Measurements from ENCODE around the gene NACA. TPM values are rescaled to one million over a fixed set of nuclear protein-coding genes. Genes with fewer than 3 reads are reported as not detected.
"Not testable (repeated sequence)": the region's sequence is repeated elsewhere in the genome, so short reads cannot be mapped to it uniquely, and the experiment has no call there.

Gene NACA
- total RNA-seq, 1 experiment from 2014 or later: 835 TPM

DNA sequence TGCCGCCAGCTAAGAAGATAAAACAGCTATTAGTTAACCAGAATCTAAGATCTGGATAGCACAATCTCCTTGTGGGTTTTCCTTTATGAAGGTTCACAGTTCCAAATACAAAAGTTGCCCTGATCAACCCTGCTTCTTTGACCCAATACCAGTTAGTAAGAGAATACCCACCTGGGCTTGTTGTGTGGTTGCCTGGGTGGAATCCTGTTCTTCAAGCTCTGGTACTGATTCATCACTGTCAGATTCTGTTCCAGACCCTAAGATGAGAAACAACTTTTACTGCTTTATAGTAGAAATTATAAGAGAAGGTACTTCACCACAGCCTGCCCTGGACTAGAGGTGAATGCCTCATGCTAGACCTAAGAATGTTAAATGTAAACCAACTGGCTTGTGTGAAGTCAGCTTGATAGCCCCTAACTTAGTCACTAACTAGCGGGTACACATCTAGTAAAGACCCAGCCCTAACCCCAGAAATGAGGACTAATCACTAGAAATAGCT is 10.6 kb downstream of the NACA start:
- H3K9me3 Mint-ChIP-seq (ENCODE audit: low read depth, unreplicated experiment): no peaks in the 10 kb centered on the region
- no peak overlapping the region for H3K27ac Mint-ChIP-seq (ENCODE audit: unreplicated experiment)
- H3K27me3 Mint-ChIP-seq (ENCODE audit: unreplicated experiment): no peaks in the 10 kb centered on the region
- DNase-seq: no peak
- peaks cover 70% of the 10 kb centered on the region for H3K36me3 Mint-ChIP-seq (ENCODE audit: insufficient read depth, unreplicated experiment)
- no peak for TF ChIP-seq CTCF (IDR thresholded peaks at IDR 0.05; ENCODE audit: unreplicated experiment)
- H3K4me1 Mint-ChIP-seq (ENCODE audit: low read depth, unreplicated experiment): peaks cover 31% of the 10 kb centered on the region
- no TSS peak for BruUV-seq (replicated peaks)
- intact Hi-C loops (cut with micrococcal nuclease; ENCODE audit: unreplicated experiment): no loop called here
- CTCF ChIA-PET: no interaction called here
- no peak overlapping the region for H3K4me3 Mint-ChIP-seq (ENCODE audit: low read depth, unreplicated experiment)

DNA sequence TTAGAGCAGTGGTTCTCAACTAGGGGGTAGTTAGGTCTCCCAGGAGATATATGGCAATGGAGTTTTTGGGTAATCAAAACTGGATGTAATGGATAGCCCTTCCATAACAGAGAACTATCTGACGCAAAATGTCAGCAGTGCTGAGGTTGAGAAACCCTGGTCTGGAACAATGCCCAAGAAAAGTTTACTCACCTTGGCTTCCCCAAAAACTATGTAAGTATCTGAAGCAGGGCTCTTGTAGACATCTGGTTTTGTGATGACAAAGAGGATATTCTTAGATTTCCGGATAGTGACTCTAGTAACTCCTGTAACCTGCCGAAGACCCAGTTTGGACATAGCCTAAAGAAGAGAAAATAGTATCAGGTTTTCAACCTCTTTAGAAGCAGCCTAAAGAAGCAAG is 11.8 kb downstream of the NACA start:
- Mint-ChIP-seq H3K9me3 (ENCODE audit: low read depth, unreplicated experiment) (no peaks in the 10 kb centered on the region), H3K4me1 (ENCODE audit: low read depth, unreplicated experiment) (peaks cover 21% of the 10 kb centered on the region), H3K27ac (ENCODE audit: unreplicated experiment) (no peak overlapping the region), H3K27me3 (ENCODE audit: unreplicated experiment) (no peaks in the 10 kb centered on the region), H3K36me3 (ENCODE audit: insufficient read depth, unreplicated experiment) (peaks cover 63% of the 10 kb centered on the region), H3K4me3 (ENCODE audit: low read depth, unreplicated experiment) (no peak overlapping the region)
- CTCF ChIA-PET: no interaction called here
- TF ChIP-seq CTCF (IDR thresholded peaks at IDR 0.05; ENCODE audit: unreplicated experiment): no peak
- intact Hi-C loops (cut with micrococcal nuclease; ENCODE audit: unreplicated experiment): no loop called here
- no TSS peak for BruUV-seq (replicated peaks)
- no peak for DNase-seq

- Mint-ChIP-seq H3K27me3 (ENCODE audit: unreplicated experiment) (no peaks in the 10 kb centered on the region), H3K4me3 (ENCODE audit: low read depth, unreplicated experiment) (no peak overlapping the region), H3K36me3 (ENCODE audit: insufficient read depth, unreplicated experiment) (peaks cover 44% of the 10 kb centered on the region), H3K4me1 (ENCODE audit: low read depth, unreplicated experiment) (no peaks in the 10 kb centered on the region), H3K9me3 (ENCODE audit: low read depth, unreplicated experiment) (no peaks in the 10 kb centered on the region), H3K27ac (ENCODE audit: unreplicated experiment) (no peak overlapping the region)
- DNase-seq: no peak
- no peak for TF ChIP-seq CTCF (IDR thresholded peaks at IDR 0.05; ENCODE audit: unreplicated experiment)
- CTCF ChIA-PET: interaction anchor here (0.7 kb wide), 1 partner anchor 766 kb away, joined by 3 read pairs; no protein-coding TSS in a partner anchor
- BruUV-seq (replicated peaks): no TSS peak
- intact Hi-C loops (cut with micrococcal nuclease; ENCODE audit: unreplicated experiment): no loop called here
Observed at GRCh38 chr12:56709759-56710376, 15.2 kb downstream of the NACA start.

DNA sequence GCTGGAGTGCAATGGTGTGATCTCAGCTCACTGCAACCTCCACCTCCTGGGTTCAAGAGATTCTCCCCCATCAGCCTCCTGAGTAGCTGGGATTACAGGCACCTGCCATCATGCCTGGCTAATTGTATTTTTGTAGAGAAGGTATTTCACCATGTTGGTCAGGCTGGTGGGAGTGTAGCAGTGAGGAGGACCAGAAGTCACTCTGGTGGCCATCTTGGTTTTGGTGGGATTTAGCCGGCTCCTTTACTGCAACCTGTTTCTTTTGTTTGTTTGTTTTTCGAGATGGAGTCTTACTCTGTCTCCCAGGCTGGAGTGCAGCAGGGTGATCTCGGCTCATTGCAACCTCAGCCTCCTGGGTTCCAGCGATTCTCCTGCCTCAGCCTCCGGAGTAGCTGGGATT is 20.6 kb downstream of the NACA start:
- DNase-seq; H3K4me3 Mint-ChIP-seq (ENCODE audit: low read depth, unreplicated experiment); H3K27ac Mint-ChIP-seq (ENCODE audit: unreplicated experiment); BruUV-seq (replicated peaks); H3K36me3 Mint-ChIP-seq (ENCODE audit: insufficient read depth, unreplicated experiment); intact Hi-C loops (cut with micrococcal nuclease; ENCODE audit: unreplicated experiment); H3K27me3 Mint-ChIP-seq (ENCODE audit: unreplicated experiment); H3K9me3 Mint-ChIP-seq (ENCODE audit: low read depth, unreplicated experiment); H3K4me1 Mint-ChIP-seq (ENCODE audit: low read depth, unreplicated experiment): not testable (repeated sequence)
- CTCF ChIA-PET: interaction anchor here (0.7 kb wide), 1 partner anchor 525 kb away, joined by 3 read pairs; the partner anchor contains the start of gene SHMT2

DNA sequence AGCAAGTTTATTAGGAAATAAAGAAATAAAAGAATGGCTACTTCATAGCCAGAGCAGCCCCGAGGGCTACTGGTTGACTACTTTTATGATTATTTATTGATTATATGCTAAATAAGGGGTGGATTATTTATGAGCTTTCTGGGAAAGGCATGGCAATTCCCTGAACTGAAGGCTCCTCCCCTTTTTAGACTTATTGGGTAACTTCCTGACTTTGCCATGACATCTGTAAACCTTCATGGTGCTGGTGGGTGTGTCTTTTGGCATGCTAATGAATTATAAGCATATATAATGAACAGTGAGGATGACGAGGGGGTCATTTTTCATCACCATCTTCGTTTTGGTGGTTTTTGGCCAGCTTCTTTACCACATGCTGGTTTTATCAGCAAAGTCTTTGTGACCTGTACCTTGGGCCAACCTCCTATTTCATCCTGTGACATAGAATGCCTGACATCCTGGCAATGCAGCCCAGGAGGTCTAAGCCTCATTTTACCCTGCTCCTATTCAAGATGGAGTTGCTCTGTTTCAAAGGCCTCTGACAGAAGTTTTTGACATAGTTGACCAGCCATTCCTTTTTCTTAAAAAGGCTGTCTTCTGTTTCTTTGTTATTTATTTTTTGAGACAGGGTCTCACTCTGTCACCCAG is 26.0 kb downstream of the NACA start:
- H3K27ac Mint-ChIP-seq (ENCODE audit: unreplicated experiment): no peak overlapping the region
- no peaks in the 10 kb centered on the region for H3K27me3 Mint-ChIP-seq (ENCODE audit: unreplicated experiment)
- no peaks in the 10 kb centered on the region for H3K9me3 Mint-ChIP-seq (ENCODE audit: low read depth, unreplicated experiment)
- no peaks in the 10 kb centered on the region for H3K4me1 Mint-ChIP-seq (ENCODE audit: low read depth, unreplicated experiment)
- intact Hi-C loops (cut with micrococcal nuclease; ENCODE audit: unreplicated experiment): no loop called here
- CTCF ChIA-PET: interaction anchor here (0.6 to 0.9 kb wide), 2 partner anchors 11 to 892 kb away, joined by 4 to 5 read pairs; partner anchors contain the start of gene PTGES3
- no peak for TF ChIP-seq CTCF (IDR thresholded peaks at IDR 0.05; ENCODE audit: unreplicated experiment)
- H3K4me3 Mint-ChIP-seq (ENCODE audit: low read depth, unreplicated experiment): no peak overlapping the region
- DNase-seq: no peak
- no TSS peak for BruUV-seq (replicated peaks)
- no peaks in the 10 kb centered on the region for H3K36me3 Mint-ChIP-seq (ENCODE audit: insufficient read depth, unreplicated experiment)
